Endothelial cell of umbilical vein (primary cell): Measurements from ENCODE around the gene PLEKHA7. TPM values are rescaled to one million over a fixed set of nuclear protein-coding genes. Genes with fewer than 3 reads are reported as not detected.

Experiments
- BruUV-seq: library from RNA; stranded (reverse); fragments of 400-500 nt; replicated peaks from 2 replicates; lab custom pipeline; 2021; lab: Mats Ljungman, UMichigan
- CTCF ChIA-PET: fragments of 300-600, 350-600 bp; sonication (Branson Sonifier 250); formaldehyde crosslinking; loops from one replicate; lab custom pipeline; 2021; ENCODE audit warnings: antibody characterized with exemption, inconsistent platforms; lab: Charles Lee
- POLR2A ChIA-PET: fragments of 300-600, 350-600 bp; sonication (Branson Sonifier 250); formaldehyde crosslinking; loops from one replicate; lab custom pipeline; 2021; ENCODE audit warnings: antibody characterized with exemption, inconsistent platforms; lab: Charles Lee
- DNase-seq: peaks from one replicate; pipeline ENCODE4 v3.0.0-alpha.2; 2011; ENCODE audit warnings: low read depth, low spot score
- FAIRE-seq: peaks from 2 replicates; lab custom pipeline; 2011; peaks lifted over from hg19 to GRCh38; lab: Jason Lieb, UNC
- H2AFZ ChIP-seq: 2 replicates; pipeline ENCODE4 v1.6.0; 2012; ENCODE audit warnings: low read depth, low read length, control low read depth, inconsistent platforms
- H3K27ac ChIP-seq: 2 replicates; pipeline ENCODE4 v1.5.1; 2011; ENCODE audit warnings: low read depth, mild to moderate bottlenecking, control low read depth, low read length, moderate library complexity; ENCODE audit not compliant: insufficient read depth
- H3K27me3 ChIP-seq, 2 experiments: 2 replicates each; pipeline versions ENCODE4 v1.6.0 to v1.6.1; 2011; ENCODE audit warnings: low read length in 2 of 2, mixed read lengths in 1 of 2; ENCODE audit not compliant: control insufficient read depth in 2 of 2, insufficient read depth in 2 of 2
- H3K36me3 ChIP-seq, 2 experiments: 2 replicates in 1 of 2; 3 replicates in 1 of 2; pipeline ENCODE4 v1.5.1; 2011; ENCODE audit warnings: low read length in 2 of 2, mild to moderate bottlenecking in 1 of 2, moderate library complexity in 1 of 2; ENCODE audit not compliant: control insufficient read depth in 2 of 2, insufficient read depth in 2 of 2; ENCODE audit errors: extremely low read depth in 1 of 2
- H3K4me1 ChIP-seq: 3 replicates; pipeline ENCODE4 v1.5.1; 2011; ENCODE audit warnings: mild to moderate bottlenecking, low read length; ENCODE audit not compliant: control insufficient read depth, insufficient read depth; ENCODE audit errors: extremely low read depth
- H3K4me2 ChIP-seq: 2 replicates; pipeline ENCODE4 v1.6.1; 2011; ENCODE audit warnings: low read length, control low read depth, mixed read lengths; ENCODE audit not compliant: insufficient read depth
- H3K4me3 ChIP-seq, 3 experiments: fragments of 200-600 bp in 1 of 3; sonication (generic), shearing (Covaris generic) in 1 of 3; replicated peaks in 1 of 3; 2 replicates each; pipeline ENCODE4 v1.5.1; 2011 to 2016; ENCODE audit warnings: control low read depth in 3 of 3, low read length in 3 of 3, mild to moderate bottlenecking in 2 of 3, inconsistent platforms in 1 of 3, low read depth in 1 of 3, moderate library complexity in 1 of 3; ENCODE audit not compliant: insufficient read depth in 1 of 3
- H3K79me2 ChIP-seq: 2 replicates; pipeline ENCODE4 v1.6.0; 2012; ENCODE audit warnings: low read length, inconsistent platforms; ENCODE audit not compliant: control insufficient read depth, insufficient read depth
- H3K9ac ChIP-seq: replicated peaks from 2 replicates; pipeline ENCODE3; 2011; ENCODE audit warnings: low read length, control low read depth; ENCODE audit not compliant: insufficient read depth; ENCODE audit errors: extremely low read depth
- H3K9me1 ChIP-seq: replicated peaks from 3 replicates; pipeline ENCODE4 v1.6.0; 2011; ENCODE audit warnings: mild to moderate bottlenecking, low read length; ENCODE audit not compliant: control insufficient read depth, insufficient read depth; ENCODE audit errors: extremely low read depth
- H3K9me3 ChIP-seq: replicated peaks from 2 replicates; pipeline ENCODE4 v1.5.1; 2012; ENCODE audit warnings: low read length, inconsistent platforms; ENCODE audit not compliant: control insufficient read depth, insufficient read depth
- H4K20me1 ChIP-seq: replicated peaks from 2 replicates; pipeline ENCODE3; 2011; ENCODE audit warnings: mild to moderate bottlenecking, low read length; ENCODE audit not compliant: control insufficient read depth, insufficient read depth; ENCODE audit errors: extremely low read depth
- EZH2 ChIP-seq: IDR thresholded peaks from 2 replicates; pipeline ENCODE4 v1.6.1; 2012; ENCODE audit warnings: borderline replicate concordance, low read depth, mild to moderate bottlenecking, moderate library complexity, low read length, inconsistent platforms; ENCODE audit not compliant: severe bottlenecking
- FOS ChIP-seq: IDR thresholded peaks from 2 replicates; pipeline ENCODE4 v1.6.1; 2011; ENCODE audit warnings: mild to moderate bottlenecking, low read length, moderate library complexity, borderline replicate concordance; ENCODE audit not compliant: insufficient read depth
- GATA2 ChIP-seq: IDR thresholded peaks from 2 replicates; pipeline ENCODE4 v1.7.0; 2011; ENCODE audit warnings: low read depth, mild to moderate bottlenecking, moderate library complexity, mixed read lengths, low read length; ENCODE audit not compliant: insufficient read length, insufficient read depth
- MAX ChIP-seq: IDR thresholded peaks from 2 replicates; pipeline ENCODE4 v1.6.1; 2011; ENCODE audit not compliant: insufficient read depth, insufficient read length
- MYC ChIP-seq: IDR thresholded peaks from one replicate; pipeline ENCODE4 v1.6.1; 2011; ENCODE audit warnings: mild to moderate bottlenecking, low read depth, low read length
- POLR2AphosphoS5 ChIP-seq: IDR thresholded peaks from 2 replicates; pipeline ENCODE4 v1.6.1; 2012; ENCODE audit warnings: low read depth, mild to moderate bottlenecking, control low read depth, low read length, moderate library complexity; ENCODE audit not compliant: insufficient read depth
- dilution Hi-C: fragments of 300-500 bp; cut with MboI; formaldehyde crosslinking; loops from one replicate; pipeline ENCODE4 v1.15.0; 2019; ENCODE audit warnings: low sequenced_read_pairs; ENCODE audit not compliant: extremely low pct_ligation_motif_present
- intact Hi-C: fragments of 100-400 bp; cut with micrococcal nuclease; formaldehyde crosslinking; loops from one replicate; pipeline ENCODE4 v1.10.0; 2022
- polyA plus RNA-seq, 4 experiments: library from polyadenylated mRNA; depleted of rRNA in 3 of 4; stranded (reverse) in 3 of 4; unstranded in 1 of 4; fragments of >200 nt; gene quantifications; 2 replicates each; pipeline versions ENCODE4 v1.2.1 to v1.2.3, GENCODE V29; 2011 to 2012; ENCODE audit warnings: missing spikeins in 1 of 4
- total RNA-seq: library from RNA; stranded (reverse); gene quantifications from 2 replicates; pipeline ENCODE4 v1.2.3, GENCODE V29; 2021
- TF ChIP-seq, protein P1 (sequence below), 2 donors: IDR thresholded peaks; 1 replicate in 1 of 2; 2 replicates in 1 of 2; pipeline ENCODE4 v1.5.1; 2011; ENCODE audit warnings: low read length in 2 of 2, mild to moderate bottlenecking in 2 of 2, moderate library complexity in 2 of 2, control low read depth in 1 of 2, inconsistent platforms in 1 of 2, low read depth in 1 of 2; ENCODE audit not compliant: insufficient read depth in 1 of 2; ENCODE audit errors: extremely low read depth in 1 of 2

PLEKHA7 gene
- total and polyA plus RNA-seq, 2 donors (not counting 3 experiments of a cell fraction or from before 2014, with no cell fraction given), result 1.7 to 3.8 TPM

DNA sequence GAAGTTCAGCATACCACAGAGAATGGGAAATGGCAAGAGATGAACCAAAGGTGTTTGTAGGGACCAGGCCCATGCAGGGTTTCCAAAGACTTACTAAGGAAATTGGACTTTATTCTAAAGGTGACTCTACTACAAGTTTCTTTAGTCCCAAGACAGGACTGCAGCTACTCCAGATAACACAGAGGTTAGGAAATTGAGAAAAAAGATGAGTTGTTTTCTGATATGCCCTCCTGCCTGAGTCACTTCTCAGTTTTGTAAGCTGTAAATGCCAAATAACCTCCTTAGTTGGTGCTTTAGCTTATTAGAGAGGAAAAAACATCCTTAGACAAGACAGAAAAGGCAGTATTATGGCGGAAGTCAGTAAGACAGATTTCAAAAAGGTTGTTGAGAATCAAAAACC, 179.8 kb downstream of the PLEKHA7 start:
- no peak overlapping the region for H3K27ac ChIP-seq
- H3K27me3 ChIP-seq, result no peaks in the 10 kb centered on the region
- BruUV-seq, result no TSS peak
- TF ChIP-seq EZH2 (no peak), MYC (no peak), FOS (no peak), GATA2 (no peak), MAX (no peak), POLR2AphosphoS5 (no peak)
- TF ChIP-seq, protein P1, sequence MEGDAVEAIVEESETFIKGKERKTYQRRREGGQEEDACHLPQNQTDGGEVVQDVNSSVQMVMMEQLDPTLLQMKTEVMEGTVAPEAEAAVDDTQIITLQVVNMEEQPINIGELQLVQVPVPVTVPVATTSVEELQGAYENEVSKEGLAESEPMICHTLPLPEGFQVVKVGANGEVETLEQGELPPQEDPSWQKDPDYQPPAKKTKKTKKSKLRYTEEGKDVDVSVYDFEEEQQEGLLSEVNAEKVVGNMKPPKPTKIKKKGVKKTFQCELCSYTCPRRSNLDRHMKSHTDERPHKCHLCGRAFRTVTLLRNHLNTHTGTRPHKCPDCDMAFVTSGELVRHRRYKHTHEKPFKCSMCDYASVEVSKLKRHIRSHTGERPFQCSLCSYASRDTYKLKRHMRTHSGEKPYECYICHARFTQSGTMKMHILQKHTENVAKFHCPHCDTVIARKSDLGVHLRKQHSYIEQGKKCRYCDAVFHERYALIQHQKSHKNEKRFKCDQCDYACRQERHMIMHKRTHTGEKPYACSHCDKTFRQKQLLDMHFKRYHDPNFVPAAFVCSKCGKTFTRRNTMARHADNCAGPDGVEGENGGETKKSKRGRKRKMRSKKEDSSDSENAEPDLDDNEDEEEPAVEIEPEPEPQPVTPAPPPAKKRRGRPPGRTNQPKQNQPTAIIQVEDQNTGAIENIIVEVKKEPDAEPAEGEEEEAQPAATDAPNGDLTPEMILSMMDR (IDR thresholded peaks at IDR 0.05; ENCODE audit: extremely low read depth in 1 of 2, insufficient read depth in 1 of 2, low read depth in 1 of 2, low read length in 2 of 2), result no peak
- H3K9me3 ChIP-seq, result no peaks in the 10 kb centered on the region
- no peak overlapping the region for H3K4me3 ChIP-seq
- no peak overlapping the region for H3K9ac ChIP-seq
- H3K79me2 ChIP-seq, result no peaks in the 10 kb centered on the region
- intact Hi-C loops (no loop called here), dilution Hi-C loops (no loop called here)
- H3K9me1 ChIP-seq, result no peaks in the 10 kb centered on the region
- H4K20me1 ChIP-seq, result no peaks in the 10 kb centered on the region
- CTCF ChIA-PET, result interaction anchor here (7.7 kb wide), 1 partner anchor 12 kb away, joined by 68 read pairs; no protein-coding TSS in a partner anchor
- DNase-seq (no peak), FAIRE-seq (no peak)
- H3K4me2 ChIP-seq, result no peak overlapping the region
- H2AFZ ChIP-seq, result no peak overlapping the region
- no peaks in the 10 kb centered on the region for H3K36me3 ChIP-seq
- H3K4me1 ChIP-seq, result no peaks in the 10 kb centered on the region
- POLR2A ChIA-PET, result no interaction called here
